GM19238 (cell line): Measurements from ENCODE around the gene DUSP23.

Experiments used
- DNase-seq: peaks from one replicate; pipeline ENCODE4 v3.0.0; 2011; ENCODE audit warnings: low spot score; ENCODE audit not compliant: insufficient read length

Gene DUSP23

DNA sequence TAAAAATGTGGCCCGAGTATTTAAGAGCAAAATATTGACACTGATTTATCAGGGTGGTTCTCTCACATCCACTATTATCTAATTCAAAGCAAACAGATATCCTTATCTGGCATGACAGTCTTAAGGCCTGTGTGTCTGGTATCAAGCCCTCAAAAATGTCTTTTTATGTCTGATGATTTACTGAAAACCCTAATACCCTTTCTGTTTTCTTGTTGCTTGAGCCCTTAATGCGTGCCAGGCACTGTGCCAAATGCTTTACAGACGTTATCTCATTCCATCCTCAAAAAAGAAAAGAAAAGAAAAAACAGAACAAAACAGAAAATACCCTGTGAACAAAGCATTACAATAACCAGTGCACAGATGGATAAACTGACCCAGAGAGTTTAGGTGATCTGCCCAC is 5.7 kb downstream of the DUSP23 start:
- no peak for DNase-seq

DNA sequence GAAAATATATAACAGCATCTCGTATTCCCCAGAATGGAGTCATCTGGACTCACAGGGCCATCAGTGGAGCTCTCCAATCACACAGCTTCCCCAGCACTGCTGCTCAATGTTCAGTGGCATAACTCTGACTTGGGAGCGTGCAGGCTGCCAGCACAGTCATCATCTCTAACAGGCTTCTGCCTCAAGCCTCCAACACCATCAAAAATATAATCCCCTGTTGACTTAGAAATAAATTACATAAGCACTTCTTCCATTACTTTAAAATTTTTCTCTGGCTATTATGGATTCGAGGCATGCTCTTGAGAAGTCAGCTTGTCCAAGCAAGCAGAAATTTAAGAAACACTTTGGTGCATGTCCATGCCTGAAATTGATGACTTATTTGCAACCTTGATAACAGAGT is 6.2 kb downstream of the DUSP23 start:
- DNase-seq, result no peak

DNA sequence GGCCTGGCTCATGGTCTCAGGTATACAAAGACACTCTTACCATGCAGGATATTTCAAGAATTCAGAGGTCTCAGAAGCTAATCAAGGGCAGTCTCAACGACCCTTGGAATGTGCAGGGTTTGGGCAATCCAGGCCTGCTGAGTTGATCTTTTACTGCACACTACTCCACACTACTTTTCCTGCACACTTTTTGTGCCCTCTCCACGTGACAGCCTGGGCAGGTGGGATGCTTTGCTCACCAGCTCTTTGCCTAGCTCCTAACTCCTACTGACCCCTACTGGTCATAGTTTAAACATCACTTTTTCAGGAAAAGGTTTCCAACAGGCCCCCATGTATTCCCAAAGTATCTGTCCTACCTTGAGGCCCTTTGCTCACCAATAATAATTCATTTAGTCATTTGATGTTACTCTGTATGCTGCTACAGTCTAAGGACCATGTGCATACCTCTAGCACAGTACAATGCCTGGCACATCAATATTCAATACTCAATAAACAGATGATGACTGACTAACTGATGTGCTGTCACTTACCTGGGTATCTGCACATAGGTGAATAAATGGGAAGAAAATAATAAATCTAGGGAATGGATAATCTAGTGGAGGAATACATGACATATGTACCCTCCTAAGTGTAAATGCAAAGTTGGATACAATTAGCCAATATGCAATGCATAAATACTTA is 9.6 kb downstream of the DUSP23 start:
- DNase-seq, result no peak

DNA sequence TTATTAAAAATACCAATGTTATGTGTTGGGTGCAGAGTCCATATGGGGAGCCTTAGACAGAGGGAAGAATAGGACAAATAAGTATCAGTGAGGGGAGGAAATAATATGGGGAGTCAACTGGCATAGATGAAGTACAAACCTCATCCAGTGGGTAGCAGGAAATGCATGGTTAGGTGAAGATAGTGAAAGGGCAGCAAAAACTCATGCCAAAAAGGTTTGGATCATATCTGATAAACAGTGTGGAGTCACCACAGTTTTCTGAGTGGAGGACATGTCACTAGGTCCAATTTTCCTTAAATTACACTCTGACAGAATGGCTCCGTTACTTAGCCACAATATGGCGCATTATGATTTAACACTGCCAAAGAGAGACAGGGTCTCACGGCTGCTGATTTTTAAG is 10.3 kb downstream of the DUSP23 start:
- DNase-seq, result no peak

DNA sequence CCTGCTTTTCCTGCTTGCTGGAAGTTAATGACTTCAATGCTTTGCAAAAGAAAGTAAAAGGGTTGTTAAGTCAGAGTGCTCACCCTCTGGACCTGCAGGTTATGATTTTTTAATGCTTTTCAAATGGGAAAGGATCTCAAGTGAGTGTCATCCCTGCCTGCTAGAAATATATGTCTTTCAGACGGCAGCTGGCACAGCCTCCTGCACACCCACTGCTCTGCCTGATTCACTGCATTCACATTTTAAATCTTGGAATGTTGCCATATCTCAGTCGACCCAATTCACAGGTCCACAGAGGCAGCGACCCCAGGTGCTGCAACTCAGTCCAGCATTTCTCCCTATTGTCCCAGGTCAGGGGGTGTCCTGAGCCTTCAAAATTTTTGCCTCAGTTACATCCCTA is 10.7 kb downstream of the DUSP23 start:
- no peak for DNase-seq

DNA sequence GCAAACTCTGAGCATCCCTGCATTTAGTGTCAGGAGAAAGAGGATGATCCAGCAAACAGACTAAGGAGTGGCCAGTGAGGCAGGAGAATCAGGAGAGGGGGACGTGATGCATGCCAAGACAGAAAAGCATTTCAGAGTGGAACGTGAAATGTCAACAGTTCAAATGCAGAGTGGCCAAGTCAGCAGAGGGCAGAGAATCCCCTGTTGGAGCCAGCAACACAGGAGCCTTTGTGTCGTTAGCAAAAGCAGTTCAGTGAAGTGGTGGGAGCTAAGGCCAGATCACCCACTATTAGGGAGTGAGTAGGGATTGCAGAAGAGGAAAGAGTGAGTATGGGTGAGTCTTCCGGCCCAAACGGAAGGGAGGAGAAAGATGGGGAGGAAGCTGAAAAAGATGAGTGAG is 14.8 kb downstream of the DUSP23 start:
- no peak for DNase-seq

DNA sequence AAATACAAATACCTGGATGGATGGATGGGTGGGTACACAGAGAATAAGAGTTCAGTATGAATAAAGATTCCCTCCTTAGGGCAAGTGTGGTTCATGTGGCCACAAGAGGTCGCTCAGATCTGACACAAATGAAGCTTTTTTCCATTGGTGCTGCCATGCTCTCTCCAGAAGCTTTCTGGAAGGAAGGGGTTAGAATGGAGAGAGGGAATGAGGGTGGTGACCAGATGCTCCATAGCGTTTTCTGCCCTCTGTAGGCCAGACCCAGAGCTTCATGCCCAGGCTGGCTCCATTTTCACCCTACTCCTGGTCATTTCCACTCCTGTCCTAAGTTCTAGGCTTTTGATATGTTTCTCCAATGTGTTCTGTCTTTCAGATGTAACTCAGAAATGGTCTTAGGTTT is 18.1 kb downstream of the DUSP23 start:
- DNase-seq, result peak; percentile 48

DNA sequence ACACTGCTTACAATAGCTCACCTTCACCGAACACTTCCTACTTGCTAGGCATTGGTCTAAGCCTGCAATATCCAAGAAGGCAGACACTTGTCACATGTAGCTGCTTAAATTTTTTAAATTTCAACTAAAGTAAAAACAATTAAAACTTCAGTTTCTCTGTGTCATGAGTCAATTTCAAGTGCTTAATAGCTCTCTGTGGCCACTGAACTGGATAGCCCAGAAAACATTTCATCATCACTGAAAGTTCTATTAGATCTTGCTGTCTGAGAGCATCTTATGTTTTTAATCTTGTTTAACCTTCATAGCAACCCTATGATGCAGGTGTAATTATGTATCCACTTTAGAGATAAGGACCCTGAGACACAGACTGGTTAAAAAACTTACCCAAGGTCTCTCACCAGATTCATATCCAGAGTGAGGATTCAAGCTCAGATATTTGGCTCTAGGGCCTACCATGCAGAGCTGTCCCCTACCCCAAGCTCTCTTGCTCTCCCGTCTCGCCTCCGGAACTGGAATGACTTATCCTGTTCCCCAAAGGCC is 18.8 kb downstream of the DUSP23 start:
- no peak for DNase-seq

DNA sequence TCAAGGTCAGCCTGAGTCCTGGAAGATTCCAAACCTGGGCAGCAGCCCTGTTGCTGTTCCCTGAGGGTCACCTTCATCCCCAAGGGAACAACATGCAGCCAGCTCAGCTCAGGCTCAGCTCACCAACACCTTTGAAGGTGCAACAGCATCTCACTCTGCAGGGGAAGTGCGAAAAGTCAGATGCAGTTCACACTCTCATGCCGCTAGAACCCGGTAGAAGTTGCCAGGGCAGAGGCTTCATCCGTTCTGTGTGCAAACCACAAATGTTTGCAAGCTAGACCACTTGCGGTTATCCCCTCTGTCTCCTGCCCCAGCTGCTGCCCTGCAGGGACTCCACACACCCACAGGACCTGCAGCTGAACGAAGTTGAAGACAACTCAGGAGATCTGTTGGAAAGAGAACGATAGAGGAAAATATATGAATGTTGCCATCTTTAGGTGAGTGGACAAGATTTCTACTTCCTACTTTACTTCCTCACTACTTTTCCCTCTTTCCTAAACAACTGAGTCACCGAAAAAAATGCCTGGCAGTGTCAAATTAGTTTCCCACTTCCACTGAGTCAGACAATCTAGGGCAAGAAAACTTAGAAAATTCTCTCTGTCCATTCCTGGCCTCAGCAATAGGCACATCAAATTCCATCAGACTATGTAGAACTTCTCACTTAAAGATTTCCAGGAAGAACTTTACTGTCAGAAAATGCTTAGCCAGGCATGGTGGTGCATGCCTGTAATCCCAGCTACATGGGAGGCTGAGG is 19.6 kb downstream of the DUSP23 start:
- DNase-seq, result no peak

DNA sequence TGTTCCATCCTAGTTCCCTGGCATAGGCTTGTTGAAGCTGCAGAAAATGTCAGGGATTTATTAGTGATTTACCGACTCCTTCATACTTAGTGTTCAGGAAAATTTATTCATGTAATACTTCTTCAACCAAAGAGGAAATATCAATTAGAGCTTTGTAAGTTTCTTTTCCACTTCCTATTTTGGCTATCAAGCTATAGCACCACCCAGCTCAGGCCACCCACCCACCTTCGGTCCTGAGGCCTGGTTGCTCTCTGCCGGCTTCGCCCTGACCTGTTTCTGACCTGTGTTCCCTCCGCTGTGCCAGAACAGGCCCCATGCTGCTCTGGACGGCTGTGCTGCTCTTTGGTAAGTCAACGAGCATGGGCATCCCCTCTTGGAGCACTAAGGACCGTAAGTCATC is 21.3 kb downstream of the DUSP23 start, which contains the start of gene FCRL6:
TSS of gene FCRL6 (plus strand) at position 250 of the 400 bp plus-strand sequence. CDS start at position 315, 65 bp downstream.
- DNase-seq, result no peak

DNA sequence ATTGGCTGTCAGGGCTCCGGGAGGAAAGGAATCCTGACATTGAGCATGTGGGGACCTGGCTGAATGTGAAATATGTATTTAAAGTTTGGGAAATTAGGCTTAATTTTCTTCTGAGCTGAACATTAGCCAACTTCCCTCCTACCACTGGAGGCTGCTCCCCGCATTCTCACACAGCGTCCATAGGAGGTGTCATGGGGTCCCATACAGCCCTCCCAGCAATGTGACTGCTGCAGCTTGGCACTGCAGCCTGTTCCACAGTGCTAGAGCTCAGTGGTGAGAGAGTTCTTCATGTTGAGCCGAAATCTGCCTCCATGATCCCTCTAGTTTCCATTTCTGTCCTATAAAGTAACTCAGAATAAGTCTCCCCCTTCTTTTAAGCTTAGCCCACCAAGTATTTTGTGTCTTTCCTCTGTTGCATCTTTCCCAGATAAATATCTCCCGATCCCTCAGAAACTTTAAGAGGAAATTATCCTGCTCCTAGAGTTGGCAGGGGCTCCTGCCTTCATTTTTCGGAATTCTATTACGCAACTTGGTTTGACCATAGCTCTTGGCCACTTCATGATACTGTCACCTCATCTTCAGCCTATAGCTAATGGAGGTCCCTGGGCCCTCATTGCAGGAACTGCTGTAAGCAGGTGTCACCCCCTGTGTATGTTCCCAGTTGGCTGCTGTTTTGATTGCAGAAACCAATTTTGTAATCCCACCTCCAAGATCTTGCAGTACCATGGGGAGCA is 23.4 kb downstream of the DUSP23 start:
- no peak for DNase-seq

DNA sequence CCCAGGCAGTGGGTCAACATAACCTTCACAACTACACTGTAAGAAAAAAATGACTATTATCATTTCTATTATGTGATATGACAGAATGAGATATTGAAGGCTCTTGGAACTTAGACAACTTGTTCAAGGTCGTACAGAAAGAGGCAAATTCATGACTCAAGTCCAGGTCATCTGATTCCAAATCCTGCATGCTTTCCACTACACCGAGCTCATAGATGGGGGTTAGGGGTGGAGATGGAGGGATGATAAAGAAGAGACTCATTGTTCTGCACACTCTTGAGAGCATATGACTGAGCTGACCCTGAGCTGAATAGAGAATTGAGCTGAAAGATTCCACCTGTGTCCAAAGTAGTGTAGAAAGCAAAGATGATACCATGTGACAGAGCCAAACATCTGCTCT is 24.2 kb downstream of the DUSP23 start:
- no peak for DNase-seq

DNA sequence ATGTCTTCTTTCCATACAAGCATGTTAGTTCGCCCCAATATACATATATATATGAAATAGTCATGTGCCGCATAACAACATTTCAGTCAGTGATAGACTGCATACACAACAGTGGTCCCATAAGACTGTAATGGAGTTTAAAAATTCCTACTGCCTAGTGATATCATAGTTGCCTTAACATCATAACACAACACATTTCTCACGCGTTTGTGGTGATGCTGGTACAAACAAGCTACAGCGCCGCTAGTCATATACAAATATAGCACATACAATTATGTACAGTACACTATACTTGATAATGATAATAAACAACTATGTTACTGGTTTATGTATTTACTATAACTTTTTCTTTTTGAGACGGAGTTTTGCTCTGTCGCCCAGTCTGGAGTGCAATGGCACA is 35.2 kb downstream of the DUSP23 start:
- no peak for DNase-seq

DNA sequence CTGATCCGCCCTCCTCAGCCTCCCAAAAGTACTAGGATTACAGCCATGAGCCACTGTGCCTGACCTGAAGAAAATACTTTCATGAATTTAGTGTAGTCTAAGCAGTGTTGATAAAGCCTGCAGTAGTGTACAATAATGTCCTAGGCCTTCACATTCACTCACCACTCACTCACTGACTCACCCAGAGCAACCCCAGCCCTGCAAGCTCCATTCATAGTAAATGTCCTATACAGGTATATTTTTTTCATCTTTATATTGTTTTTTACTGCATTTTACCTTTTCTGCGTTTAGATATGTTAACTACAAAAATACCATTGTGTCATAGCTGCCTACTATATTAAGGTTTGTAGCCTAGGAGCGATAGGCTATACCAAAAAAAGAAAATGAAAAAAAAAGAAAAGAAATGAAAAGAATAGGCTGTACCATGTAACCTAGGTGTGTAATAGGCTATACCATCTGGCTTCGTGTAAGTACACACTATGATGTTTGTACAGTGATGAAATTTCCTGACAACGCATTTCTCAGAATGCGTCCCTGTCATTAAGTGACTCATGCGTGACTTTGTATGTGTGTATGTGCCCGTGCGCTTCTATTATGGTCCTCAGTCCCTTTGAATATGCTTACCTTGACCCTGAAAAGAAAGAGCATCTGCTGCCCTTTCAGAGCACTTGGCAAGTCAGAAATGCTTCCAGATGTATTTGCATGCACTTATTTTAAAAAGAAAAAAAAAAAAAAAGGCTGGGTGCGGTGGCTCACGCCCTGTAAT is 36.7 kb downstream of the DUSP23 start:
- DNase-seq, result no peak

DNA sequence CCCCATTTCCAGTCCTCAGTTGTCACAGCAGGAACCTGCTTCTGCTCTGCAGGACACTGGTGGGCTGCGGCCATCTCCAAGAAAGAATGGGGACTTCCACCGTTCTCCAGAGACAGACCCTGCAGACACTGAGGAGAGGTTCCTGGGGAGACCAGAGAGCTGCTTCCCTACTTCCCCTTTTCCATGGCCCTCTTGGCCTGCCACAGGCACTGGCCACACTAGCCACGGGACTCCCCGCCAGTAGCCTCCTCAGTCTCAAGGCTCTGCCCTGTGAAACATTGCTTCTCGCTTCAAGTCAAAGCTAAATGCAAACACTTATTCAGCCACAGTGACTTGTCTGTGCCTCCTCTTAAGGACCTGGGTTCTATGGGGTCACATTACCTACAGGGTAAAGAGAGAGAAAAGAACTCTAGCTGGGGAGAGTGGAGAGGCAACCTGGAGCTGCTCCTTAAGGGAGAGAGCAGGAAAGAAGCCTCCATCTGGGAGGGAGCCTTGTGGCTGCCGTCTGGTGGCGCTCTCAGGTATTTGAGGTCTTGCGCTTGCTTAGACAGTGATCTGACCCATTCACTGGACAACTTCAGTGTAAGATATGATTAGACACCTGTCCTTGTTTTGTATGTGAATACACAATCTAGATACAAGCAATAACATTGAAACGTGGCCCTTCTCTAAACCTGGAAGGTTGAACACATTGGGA is 40.6 kb downstream of the DUSP23 start:
- DNase-seq, result no peak

DNA sequence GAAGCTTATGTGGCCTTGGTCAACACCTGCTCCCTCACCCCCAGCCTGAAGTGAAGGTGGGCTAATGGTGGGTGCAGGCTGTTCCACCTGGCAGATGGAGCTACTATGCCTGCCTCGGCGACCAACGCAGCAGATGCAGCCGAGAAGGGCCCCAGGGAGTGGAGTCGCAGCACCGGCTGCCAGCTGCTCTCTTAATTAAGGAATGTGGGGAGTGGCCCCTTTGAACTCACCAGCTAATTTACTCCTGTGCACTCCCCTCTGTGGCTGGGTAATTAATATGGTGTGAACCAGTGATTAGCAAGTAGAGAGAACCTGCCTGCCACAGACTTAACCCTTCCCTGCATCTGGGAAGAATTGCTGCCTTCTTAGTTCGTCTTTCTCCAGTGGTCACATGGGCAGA is 42.6 kb downstream of the DUSP23 start:
- DNase-seq, result no peak

DNA sequence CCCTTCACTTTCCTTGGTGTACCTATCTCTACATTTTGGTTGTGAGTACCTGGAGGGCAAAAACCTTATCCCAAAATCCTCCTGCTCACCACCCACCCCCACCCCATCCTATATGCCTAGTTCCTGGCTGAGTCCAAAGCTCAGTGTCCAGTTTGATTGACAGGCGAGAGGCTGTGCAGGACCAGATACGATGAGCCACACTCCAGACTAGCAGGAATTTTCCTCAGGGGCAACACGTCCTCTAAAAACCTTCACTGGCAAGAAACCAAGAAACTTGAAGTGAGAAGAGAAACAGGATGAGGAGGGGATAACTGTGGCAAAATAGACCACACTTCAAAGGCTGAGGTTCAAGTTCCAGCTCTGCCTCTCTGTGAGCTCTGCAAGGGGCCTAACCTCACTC is 44.8 kb downstream of the DUSP23 start:
- DNase-seq, result no peak

DNA sequence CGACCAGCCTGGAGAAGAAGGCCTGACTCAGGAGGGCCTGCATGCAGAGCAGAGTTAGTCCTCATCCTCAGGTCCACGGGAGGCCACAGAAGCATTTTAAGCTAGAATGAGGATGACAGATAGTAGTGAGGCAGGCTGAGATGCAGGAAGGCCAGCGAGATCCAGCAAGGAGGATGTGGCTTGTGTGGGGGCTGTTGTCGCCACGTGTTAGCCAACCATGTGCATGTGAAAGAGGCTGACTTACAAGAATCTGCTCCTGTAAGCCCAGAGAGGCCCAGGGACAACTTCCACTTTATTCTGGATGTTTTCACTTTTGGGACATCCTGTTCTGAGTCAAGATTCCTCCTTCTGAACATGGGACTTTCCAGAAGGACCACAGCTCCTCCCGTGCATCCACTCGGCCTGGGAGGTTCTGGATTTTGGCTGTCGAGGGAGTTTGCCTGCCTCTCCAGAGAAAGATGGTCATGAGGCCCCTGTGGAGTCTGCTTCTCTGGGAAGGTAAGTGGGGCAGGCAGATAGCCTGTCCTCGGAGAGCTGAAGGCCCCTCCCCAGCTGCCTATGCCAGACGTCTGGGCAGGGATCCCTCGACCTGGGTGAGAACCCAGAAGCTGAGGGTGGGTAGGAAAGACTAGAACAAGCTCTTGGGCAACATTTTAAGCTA is 45.8 kb downstream of the DUSP23 start, which contains the start of gene SLAMF8:
TSS of gene SLAMF8 (plus strand) at position 433 of the 661 bp plus-strand sequence. CDS start at position 459, 26 bp downstream.
- no peak for DNase-seq

DNA sequence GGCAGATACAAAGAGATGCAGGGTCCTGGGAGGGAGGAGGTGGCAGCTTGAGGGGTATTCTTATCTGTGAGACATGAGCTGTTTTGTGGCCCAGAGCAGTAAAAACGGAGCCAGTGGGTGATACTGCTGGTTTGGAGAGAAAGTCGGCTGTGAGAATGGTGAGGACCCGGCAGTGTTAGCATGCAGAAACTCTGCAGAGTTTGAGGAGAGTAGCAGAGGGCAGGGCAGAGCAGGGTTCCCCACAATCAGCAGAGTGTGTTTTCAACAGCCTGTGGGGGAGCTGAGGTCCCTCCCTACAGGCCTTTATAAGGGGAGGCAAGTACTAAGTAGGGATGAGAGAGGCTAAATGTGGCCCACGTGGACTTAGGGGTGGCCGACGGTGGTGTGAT is 46.3 kb downstream of the DUSP23 start:
- no peak for DNase-seq

DNA sequence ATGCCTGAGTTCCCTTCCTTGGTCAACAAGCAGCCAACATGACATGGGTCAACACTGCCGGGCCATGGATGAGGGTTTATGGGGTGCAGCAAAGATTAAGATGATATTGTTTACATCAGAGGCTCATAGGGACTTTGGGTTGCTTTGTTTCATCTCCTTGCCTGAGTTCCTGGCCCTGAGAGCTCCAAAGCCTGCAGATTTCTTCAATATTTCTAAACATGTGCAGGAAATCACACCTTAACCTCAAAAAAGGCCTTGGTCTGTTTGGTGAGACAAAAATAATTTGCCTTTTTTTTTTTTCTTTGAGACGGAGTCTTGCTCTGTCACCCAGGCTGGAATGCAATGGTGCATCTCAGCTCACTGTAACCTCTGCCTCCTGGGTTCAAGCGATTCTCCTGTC is 46.8 kb downstream of the DUSP23 start:
- no peak for DNase-seq
